ENCODE measurements around the gene COPS8. TPM values are rescaled to one million over a fixed set of nuclear protein-coding genes. Genes with fewer than 3 reads are reported as not detected.

Gene COPS8
- total and polyA plus RNA-seq, 2 donors (not counting 3 experiments of a cell fraction or from before 2014, with no cell fraction given) = 73.6 to 80.7 TPM

DNA sequence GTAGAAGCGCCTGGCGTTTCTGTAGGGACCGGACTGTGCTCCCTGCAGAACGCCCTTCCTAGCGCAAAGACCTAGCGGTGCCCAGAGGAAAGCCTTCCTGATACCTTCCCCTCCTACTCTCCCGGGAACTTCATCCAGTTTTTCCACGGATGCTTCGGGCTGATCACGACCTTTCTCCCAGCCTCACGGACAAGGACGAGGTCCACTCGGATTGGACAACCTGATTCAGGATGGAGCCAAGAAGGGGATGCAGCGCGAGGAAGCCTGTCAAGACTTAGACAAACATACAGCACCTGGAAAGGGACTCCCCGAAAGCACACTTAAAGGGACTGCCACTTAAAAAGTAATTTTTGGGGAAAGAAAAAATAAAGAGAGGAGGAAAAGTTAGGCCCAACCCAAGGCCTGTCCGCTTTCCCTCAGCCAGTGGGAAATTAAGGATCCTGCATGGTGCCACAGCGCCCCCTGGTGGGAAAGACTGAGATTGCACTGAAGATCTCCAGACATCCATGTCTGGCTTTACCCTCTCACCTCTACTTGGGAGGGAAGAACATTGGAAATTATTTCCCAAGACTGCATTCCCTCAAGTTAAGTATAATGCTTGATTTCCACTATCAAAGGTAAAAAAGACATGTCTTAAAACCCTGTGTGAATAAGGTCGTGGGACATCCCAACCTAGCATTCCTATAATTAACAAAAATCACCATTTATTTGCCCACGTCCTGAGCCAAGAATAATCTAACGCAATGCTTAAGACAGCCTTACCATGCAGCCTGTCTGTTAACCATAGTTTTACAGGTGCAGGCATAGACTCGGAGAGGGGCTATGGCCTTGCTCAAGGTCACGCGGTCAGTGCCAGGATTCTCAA, 13.4 kb upstream of the COPS8 start:
- intact Hi-C loops (cut with micrococcal nuclease) = loop anchor here (1.0 to 2.0 kb wide), 6 partner anchors 503 to 1293 kb away; partner anchors contain the start of gene ACKR3
- Histone ChIP-seq H3K9me1 (replicated peaks; ENCODE audit: control insufficient read depth, extremely low read depth, insufficient read depth, low read length) (no peaks in the 10 kb centered on the region), H3K27ac (ENCODE audit: insufficient read depth, low read depth, low read length) (no peak overlapping the region), H3K27me3 (ENCODE audit: control insufficient read depth in 2 of 2, insufficient read depth in 2 of 2, low read length in 2 of 2) (no peaks in the 10 kb centered on the region), H3K4me3 (replicated peaks in 1 of 3; ENCODE audit: insufficient read depth in 1 of 3, low read depth in 1 of 3, low read length in 3 of 3) (no peak overlapping the region), H3K4me1 (ENCODE audit: control insufficient read depth, extremely low read depth, insufficient read depth, low read length) (peaks cover 38% of the 10 kb centered on the region), H2AFZ (ENCODE audit: low read depth, low read length) (no peak overlapping the region), H4K20me1 (replicated peaks; ENCODE audit: control insufficient read depth, extremely low read depth, insufficient read depth, low read length) (no peaks in the 10 kb centered on the region), H3K79me2 (ENCODE audit: control insufficient read depth, insufficient read depth, low read length) (no peaks in the 10 kb centered on the region), H3K4me2 (ENCODE audit: insufficient read depth, low read length) (no peak overlapping the region), H3K9ac (replicated peaks; ENCODE audit: extremely low read depth, insufficient read depth, low read length) (no peak overlapping the region), H3K36me3 (ENCODE audit: control insufficient read depth in 2 of 2, extremely low read depth in 1 of 2, insufficient read depth in 2 of 2, low read length in 2 of 2) (no peaks in the 10 kb centered on the region), H3K9me3 (replicated peaks; ENCODE audit: control insufficient read depth, insufficient read depth, low read length) (no peaks in the 10 kb centered on the region)
- BruUV-seq (replicated peaks) = no TSS peak
- DNase-seq (ENCODE audit: low read depth, low spot score) (peak; percentile 72), FAIRE-seq (peak; percentile 78)
- no peak for TF ChIP-seq GATA2 (IDR thresholded peaks at IDR 0.05; ENCODE audit: insufficient read depth, insufficient read length, low read depth, low read length)
- TF ChIP-seq, protein P1, sequence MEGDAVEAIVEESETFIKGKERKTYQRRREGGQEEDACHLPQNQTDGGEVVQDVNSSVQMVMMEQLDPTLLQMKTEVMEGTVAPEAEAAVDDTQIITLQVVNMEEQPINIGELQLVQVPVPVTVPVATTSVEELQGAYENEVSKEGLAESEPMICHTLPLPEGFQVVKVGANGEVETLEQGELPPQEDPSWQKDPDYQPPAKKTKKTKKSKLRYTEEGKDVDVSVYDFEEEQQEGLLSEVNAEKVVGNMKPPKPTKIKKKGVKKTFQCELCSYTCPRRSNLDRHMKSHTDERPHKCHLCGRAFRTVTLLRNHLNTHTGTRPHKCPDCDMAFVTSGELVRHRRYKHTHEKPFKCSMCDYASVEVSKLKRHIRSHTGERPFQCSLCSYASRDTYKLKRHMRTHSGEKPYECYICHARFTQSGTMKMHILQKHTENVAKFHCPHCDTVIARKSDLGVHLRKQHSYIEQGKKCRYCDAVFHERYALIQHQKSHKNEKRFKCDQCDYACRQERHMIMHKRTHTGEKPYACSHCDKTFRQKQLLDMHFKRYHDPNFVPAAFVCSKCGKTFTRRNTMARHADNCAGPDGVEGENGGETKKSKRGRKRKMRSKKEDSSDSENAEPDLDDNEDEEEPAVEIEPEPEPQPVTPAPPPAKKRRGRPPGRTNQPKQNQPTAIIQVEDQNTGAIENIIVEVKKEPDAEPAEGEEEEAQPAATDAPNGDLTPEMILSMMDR (IDR thresholded peaks at IDR 0.05; ENCODE audit: extremely low read depth in 1 of 2, insufficient read depth in 1 of 2, low read depth in 1 of 2, low read length in 2 of 2) = peak; percentile 88
- CTCF ChIA-PET = interaction anchor here (1.0 to 3.2 kb wide), 11 partner anchors 11 to 1293 kb away, joined by 3 to 33 read pairs (median 5); partner anchors contain the start of gene COPS8
- POLR2A ChIA-PET = no interaction called here
- dilution Hi-C loops (cut with MboI; ENCODE audit: extremely low pct_ligation_motif_present, low sequenced_read_pairs) = no loop called here

GRCh38 chr2:237073552-237073951, 12.1 kb upstream of the COPS8 start:
- BruUV-seq (replicated peaks) = no TSS peak
- dilution Hi-C loops (cut with MboI; ENCODE audit: extremely low pct_ligation_motif_present, low sequenced_read_pairs) = no loop called here
- FAIRE-seq = peak; percentile 78
- Histone ChIP-seq H3K79me2 (ENCODE audit: control insufficient read depth, insufficient read depth, low read length) (no peaks in the 10 kb centered on the region), H3K36me3 (ENCODE audit: control insufficient read depth in 2 of 2, extremely low read depth in 1 of 2, insufficient read depth in 2 of 2, low read length in 2 of 2) (no peaks in the 10 kb centered on the region), H3K9me1 (replicated peaks; ENCODE audit: control insufficient read depth, extremely low read depth, insufficient read depth, low read length) (no peaks in the 10 kb centered on the region), H4K20me1 (replicated peaks; ENCODE audit: control insufficient read depth, extremely low read depth, insufficient read depth, low read length) (no peaks in the 10 kb centered on the region), H3K4me1 (ENCODE audit: control insufficient read depth, extremely low read depth, insufficient read depth, low read length) (peaks cover 34% of the 10 kb centered on the region), H3K9me3 (replicated peaks; ENCODE audit: control insufficient read depth, insufficient read depth, low read length) (no peaks in the 10 kb centered on the region), H3K4me2 (ENCODE audit: insufficient read depth, low read length) (peak overlapping the region; percentile 14), H3K4me3 (replicated peaks in 1 of 3; ENCODE audit: insufficient read depth in 1 of 3, low read depth in 1 of 3, low read length in 3 of 3) (no peak overlapping the region), H3K9ac (replicated peaks; ENCODE audit: extremely low read depth, insufficient read depth, low read length) (peak overlapping the region; percentile 20), H2AFZ (ENCODE audit: low read depth, low read length) (peak overlapping the region; percentile 14), H3K27me3 (ENCODE audit: control insufficient read depth in 2 of 2, insufficient read depth in 2 of 2, low read length in 2 of 2) (no peaks in the 10 kb centered on the region), H3K27ac (ENCODE audit: insufficient read depth, low read depth, low read length) (peak overlapping the region; percentile 81)
- CTCF ChIA-PET = interaction anchor here (0.6 to 3.2 kb wide), 19 partner anchors 9 to 1307 kb away, joined by 3 to 33 read pairs (median 4); partner anchors contain the start of genes ACKR3 and COPS8
- POLR2A ChIA-PET = no interaction called here
- TF ChIP-seq POLR2AphosphoS5 (IDR thresholded peaks at IDR 0.05; ENCODE audit: insufficient read depth, low read depth, low read length) (peak; percentile 58), MYC (IDR thresholded peaks at IDR 0.05; ENCODE audit: low read depth, low read length) (no peak), POLR2A (IDR thresholded peaks at IDR 0.05; ENCODE audit: low read depth, low read length) (peak; percentile 48), MAX (IDR thresholded peaks at IDR 0.05; ENCODE audit: insufficient read depth, insufficient read length) (no peak), JUN (IDR thresholded peaks at IDR 0.05; ENCODE audit: borderline replicate concordance, insufficient read depth, insufficient read length, low read depth) (peak; percentile 37), GATA2 (IDR thresholded peaks at IDR 0.05; ENCODE audit: insufficient read depth, insufficient read length, low read depth, low read length) (peak; percentile 70), FOS (IDR thresholded peaks at IDR 0.05; ENCODE audit: borderline replicate concordance, insufficient read depth, low read length) (peak; percentile 49), EZH2 (IDR thresholded peaks at IDR 0.05; ENCODE audit: borderline replicate concordance, low read depth, low read length, severe bottlenecking) (no peak)
- TF ChIP-seq, protein P1 (IDR thresholded peaks at IDR 0.05; ENCODE audit: extremely low read depth in 1 of 2, insufficient read depth in 1 of 2, low read depth in 1 of 2, low read length in 2 of 2) = no peak
- intact Hi-C loops (cut with micrococcal nuclease) = loop anchor here (1.0 to 2.0 kb wide), 4 partner anchors 12 to 895 kb away; partner anchors contain the start of genes ACKR3 and COPS8
- peak; percentile 75 for DNase-seq (ENCODE audit: low read depth, low spot score)
